CD4-positive, alpha-beta memory T cell (primary cell): ENCODE data around the gene LRP1B. TPM values are rescaled to one million over a fixed set of nuclear protein-coding genes. Genes with fewer than 3 reads are reported as not detected.

Experiments used
- CTCF ChIA-PET: fragments of 350-600 bp; sonication (Branson Sonifier 250); formaldehyde crosslinking; loops from one replicate; lab custom pipeline; 2021; ENCODE audit warnings: inconsistent platforms; ENCODE audit not compliant: partially characterized antibody; lab: Charles Lee
- POLR2A ChIA-PET: fragments of 350-600 bp; sonication (Branson Sonifier 250); formaldehyde crosslinking; loops from one replicate; lab custom pipeline; 2021; ENCODE audit not compliant: partially characterized antibody; lab: Charles Lee
- DNase-seq, 5 donors: peaks; one replicate each; pipeline versions ENCODE4 v3.0.0 to v3.0.0-alpha.2; 2020 to 2022; ENCODE audit warnings: mixed read lengths in 1 of 5
- H3K27ac ChIP-seq: one replicate; pipeline ENCODE4 v1.7.0; 2013; ENCODE audit warnings: low read depth, low read length
- H3K27me3 ChIP-seq: 2 replicates; pipeline ENCODE4 v1.7.0; 2013; ENCODE audit warnings: mild to moderate bottlenecking, low read length, moderate library complexity; ENCODE audit not compliant: insufficient read depth
- H3K36me3 ChIP-seq: 2 replicates; pipeline ENCODE4 v1.7.0; 2013; ENCODE audit warnings: mild to moderate bottlenecking, low read length, moderate library complexity; ENCODE audit not compliant: insufficient read depth
- H3K4me1 ChIP-seq: 2 replicates; pipeline ENCODE4 v1.7.0; 2013; ENCODE audit warnings: mild to moderate bottlenecking, low read length, moderate library complexity; ENCODE audit not compliant: insufficient read depth
- H3K4me3 ChIP-seq, 2 donors: one replicate each; pipeline ENCODE4 v1.7.0; 2013; ENCODE audit warnings: low read length in 2 of 2, mild to moderate bottlenecking in 1 of 2
- H3K9me3 ChIP-seq, 2 donors: one replicate each; pipeline ENCODE4 v1.7.0; 2013; ENCODE audit warnings: low read length in 2 of 2, control low read depth in 1 of 2; ENCODE audit not compliant: control insufficient read depth in 1 of 2
- H3K27ac Mint-ChIP-seq, 7 donors: one replicate each; pipeline ENCODE4 v1.8.0; 2020 to 2021; ENCODE audit warnings: mixed read lengths in 7 of 7, mild to moderate bottlenecking in 6 of 7, inconsistent platforms in 3 of 7, moderate library complexity in 3 of 7
- H3K27me3 Mint-ChIP-seq, 2 donors: one replicate each; pipeline ENCODE4 v1.8.0; 2020 to 2021; ENCODE audit warnings: mixed read lengths in 2 of 2
- H3K36me3 Mint-ChIP-seq, 2 donors: one replicate each; pipeline ENCODE4 v1.8.0; 2020 to 2021; ENCODE audit warnings: mixed read lengths in 2 of 2, inconsistent platforms in 1 of 2, mild to moderate bottlenecking in 1 of 2
- H3K4me1 Mint-ChIP-seq, 4 donors: one replicate each; pipeline ENCODE4 v1.8.0; 2020 to 2021; ENCODE audit warnings: mixed read lengths in 4 of 4, mild to moderate bottlenecking in 1 of 4
- H3K4me3 Mint-ChIP-seq, 8 donors: one replicate each; pipeline ENCODE4 v1.8.0; 2020 to 2021; ENCODE audit warnings: mixed read lengths in 8 of 8, mild to moderate bottlenecking in 7 of 8, moderate library complexity in 6 of 8, inconsistent platforms in 3 of 8
- H3K9me3 Mint-ChIP-seq, 8 donors: one replicate each; pipeline ENCODE4 v1.8.0; 2020 to 2021; ENCODE audit warnings: mixed read lengths in 8 of 8, mild to moderate bottlenecking in 5 of 8, inconsistent platforms in 3 of 8, moderate library complexity in 1 of 8
- intact Hi-C: fragments of 100-400 bp; cut with micrococcal nuclease; formaldehyde crosslinking; loops from one replicate; pipeline ENCODE4 v1.15.1; 2023
- polyA plus RNA-seq, 2 donors: library from polyadenylated mRNA; unstranded; fragments of 300-500 nt; fragmentation: Illumina TruSeq; gene quantifications; one replicate each; pipeline ENCODE4 v1.2.3, GENCODE V29; 2021
- total RNA-seq, 2 experiments: library from RNA; stranded (reverse); gene quantifications; one replicate each; pipeline ENCODE4 v1.2.3, GENCODE V29; 2021

Gene LRP1B
- total and polyA plus RNA-seq, 4 experiments from 2014 or later, result not detected

- H3K4me1 Mint-ChIP-seq, result no peaks in the 10 kb centered on the region
- peaks cover 0 to 9% (median 6%) of the 10 kb centered on the region in 8 donors for H3K9me3 Mint-ChIP-seq
- no peaks in the 10 kb centered on the region for H3K27me3 Mint-ChIP-seq
- no peak for DNase-seq
- H3K36me3 Mint-ChIP-seq, result no peaks in the 10 kb centered on the region
- no peak overlapping the region for H3K27ac ChIP-seq
- no peaks in the 10 kb centered on the region for H3K4me1 ChIP-seq
- intact Hi-C loops, result no loop called here
- H3K27me3 ChIP-seq, result no peaks in the 10 kb centered on the region
- ChIA-PET CTCF (no interaction called here), POLR2A (no interaction called here)
- no peak overlapping the region for H3K27ac Mint-ChIP-seq
- H3K4me3 ChIP-seq, result no peak overlapping the region
- no peaks in the 10 kb centered on the region for H3K9me3 ChIP-seq
- H3K36me3 ChIP-seq, result no peaks in the 10 kb centered on the region
- no peak overlapping the region for H3K4me3 Mint-ChIP-seq
Observed at GRCh38 chr2:140648393-140648792, 1482.4 kb downstream of the LRP1B start.

- H3K27me3 ChIP-seq, result no peaks in the 10 kb centered on the region
- no peak overlapping the region for H3K4me3 Mint-ChIP-seq
- CTCF ChIA-PET, result no interaction called here
- no peaks in the 10 kb centered on the region for H3K4me1 ChIP-seq
- H3K27ac Mint-ChIP-seq, result no peak overlapping the region
- no peaks in the 10 kb centered on the region for H3K36me3 ChIP-seq
- intact Hi-C loops, result no loop called here
- H3K9me3 ChIP-seq, result no peaks in the 10 kb centered on the region
- H3K4me1 Mint-ChIP-seq, result no peaks in the 10 kb centered on the region
- no peak for DNase-seq
- H3K9me3 Mint-ChIP-seq, result peaks cover 0 to 12% (median 4%) of the 10 kb centered on the region in 8 donors
- H3K36me3 Mint-ChIP-seq, result no peaks in the 10 kb centered on the region
- POLR2A ChIA-PET, result no interaction called here
- H3K27ac ChIP-seq, result no peak overlapping the region
- H3K27me3 Mint-ChIP-seq, result no peaks in the 10 kb centered on the region
- no peak overlapping the region for H3K4me3 ChIP-seq
Observed at GRCh38 chr2:140643761-140644187, 1487.0 kb downstream of the LRP1B start.

GRCh38 chr2:140641163-140641562 lies 1489.7 kb downstream of the LRP1B start:
- POLR2A ChIA-PET, result no interaction called here
- H3K4me3 ChIP-seq, result no peak overlapping the region
- Mint-ChIP-seq H3K4me3 (no peak overlapping the region), H3K27me3 (no peaks in the 10 kb centered on the region), H3K9me3 (peaks cover 0 to 10% (median 3%) of the 10 kb centered on the region in 8 donors), H3K4me1 (no peaks in the 10 kb centered on the region), H3K36me3 (no peaks in the 10 kb centered on the region), H3K27ac (no peak overlapping the region)
- H3K9me3 ChIP-seq, result no peaks in the 10 kb centered on the region
- no peaks in the 10 kb centered on the region for H3K36me3 ChIP-seq
- H3K27me3 ChIP-seq, result no peaks in the 10 kb centered on the region
- CTCF ChIA-PET, result no interaction called here
- H3K4me1 ChIP-seq, result no peaks in the 10 kb centered on the region
- no peak overlapping the region for H3K27ac ChIP-seq
- DNase-seq, result no peak
- intact Hi-C loops, result no loop called here

- Histone ChIP-seq H3K36me3 (no peaks in the 10 kb centered on the region), H3K4me3 (no peak overlapping the region), H3K27ac (no peak overlapping the region), H3K4me1 (no peaks in the 10 kb centered on the region), H3K27me3 (no peaks in the 10 kb centered on the region), H3K9me3 (no peaks in the 10 kb centered on the region)
- no peak overlapping the region for H3K27ac Mint-ChIP-seq
- POLR2A ChIA-PET, result no interaction called here
- CTCF ChIA-PET, result no interaction called here
- H3K4me3 Mint-ChIP-seq, result no peak overlapping the region
- peaks cover 0 to 10% (median 4%) of the 10 kb centered on the region in 8 donors for H3K9me3 Mint-ChIP-seq
- no peaks in the 10 kb centered on the region for H3K27me3 Mint-ChIP-seq
- intact Hi-C loops, result no loop called here
- H3K36me3 Mint-ChIP-seq, result no peaks in the 10 kb centered on the region
- no peak for DNase-seq
- no peaks in the 10 kb centered on the region for H3K4me1 Mint-ChIP-seq
Observed at GRCh38 chr2:140639628-140640027, 1491.2 kb downstream of the LRP1B start.

GRCh38 chr2:140630557-140630956 lies 1500.3 kb downstream of the LRP1B start:
- no peak for DNase-seq
- H3K9me3 ChIP-seq, result no peaks in the 10 kb centered on the region
- Mint-ChIP-seq H3K36me3 (no peaks in the 10 kb centered on the region), H3K27ac (no peak overlapping the region), H3K4me3 (no peak overlapping the region), H3K9me3 (peaks cover 2 to 27% (median 10%) of the 10 kb centered on the region in 8 donors), H3K4me1 (no peaks in the 10 kb centered on the region), H3K27me3 (no peaks in the 10 kb centered on the region)
- H3K27ac ChIP-seq, result no peak overlapping the region
- no peaks in the 10 kb centered on the region for H3K4me1 ChIP-seq
- H3K36me3 ChIP-seq, result no peaks in the 10 kb centered on the region
- no peak overlapping the region for H3K4me3 ChIP-seq
- ChIA-PET CTCF (no interaction called here), POLR2A (no interaction called here)
- intact Hi-C loops, result no loop called here
- H3K27me3 ChIP-seq, result no peaks in the 10 kb centered on the region

- H3K27ac Mint-ChIP-seq, result no peak overlapping the region
- ChIA-PET CTCF (no interaction called here), POLR2A (no interaction called here)
- Histone ChIP-seq H3K4me3 (no peak overlapping the region), H3K4me1 (no peaks in the 10 kb centered on the region), H3K27ac (no peak overlapping the region), H3K9me3 (no peaks in the 10 kb centered on the region), H3K27me3 (no peaks in the 10 kb centered on the region), H3K36me3 (no peaks in the 10 kb centered on the region)
- no peaks in the 10 kb centered on the region for H3K36me3 Mint-ChIP-seq
- H3K4me1 Mint-ChIP-seq, result no peaks in the 10 kb centered on the region
- intact Hi-C loops, result no loop called here
- DNase-seq, result no peak
- peaks cover 2 to 27% (median 11%) of the 10 kb centered on the region in 8 donors for H3K9me3 Mint-ChIP-seq
- H3K4me3 Mint-ChIP-seq, result no peak overlapping the region
- H3K27me3 Mint-ChIP-seq, result no peaks in the 10 kb centered on the region
Observed at GRCh38 chr2:140627885-140628284, 1502.9 kb downstream of the LRP1B start.

GRCh38 chr2:140627136-140627535 lies 1503.7 kb downstream of the LRP1B start:
- CTCF ChIA-PET, result no interaction called here
- POLR2A ChIA-PET, result no interaction called here

GRCh38 chr2:140624200-140624599 lies 1506.6 kb downstream of the LRP1B start:
- no peak overlapping the region for H3K4me3 ChIP-seq
- H3K9me3 ChIP-seq, result no peaks in the 10 kb centered on the region
- Mint-ChIP-seq H3K4me3 (no peak overlapping the region), H3K4me1 (no peaks in the 10 kb centered on the region), H3K27ac (no peak overlapping the region), H3K27me3 (no peaks in the 10 kb centered on the region), H3K36me3 (no peaks in the 10 kb centered on the region), H3K9me3 (peaks cover 2 to 19% (median 10%) of the 10 kb centered on the region in 8 donors)
- no peaks in the 10 kb centered on the region for H3K36me3 ChIP-seq
- no peak for DNase-seq
- intact Hi-C loops, result no loop called here
- POLR2A ChIA-PET, result no interaction called here
- H3K27me3 ChIP-seq, result no peaks in the 10 kb centered on the region
- H3K4me1 ChIP-seq, result no peaks in the 10 kb centered on the region
- no peak overlapping the region for H3K27ac ChIP-seq
- CTCF ChIA-PET, result no interaction called here

More at GRCh38 chr2:140627136-140627535, 1503.7 kb downstream of the LRP1B start:
- Histone ChIP-seq H3K36me3 (no peaks in the 10 kb centered on the region), H3K4me3 (no peak overlapping the region), H3K9me3 (no peaks in the 10 kb centered on the region), H3K4me1 (no peaks in the 10 kb centered on the region), H3K27me3 (no peaks in the 10 kb centered on the region), H3K27ac (no peak overlapping the region)
- H3K36me3 Mint-ChIP-seq, result no peaks in the 10 kb centered on the region
- no peaks in the 10 kb centered on the region for H3K27me3 Mint-ChIP-seq
- no peak overlapping the region for H3K27ac Mint-ChIP-seq
- no peak overlapping the region for H3K4me3 Mint-ChIP-seq
- DNase-seq, result no peak
- peaks cover 2 to 27% (median 12%) of the 10 kb centered on the region in 8 donors for H3K9me3 Mint-ChIP-seq
- H3K4me1 Mint-ChIP-seq, result no peaks in the 10 kb centered on the region
- intact Hi-C loops, result no loop called here
